Measurements from ENCODE around the gene IFRD1. TPM values are rescaled to one million over a fixed set of nuclear protein-coding genes. Genes with fewer than 3 reads are reported as not detected.
A peak's percentile ranks its signal among the peaks of the same experiment; 100 is the strongest.

The IFRD1 gene
- total and polyA plus RNA-seq, 3 donors from 2014 or later, result 50.9 to 99.8 (median 84.7) TPM

DNA sequence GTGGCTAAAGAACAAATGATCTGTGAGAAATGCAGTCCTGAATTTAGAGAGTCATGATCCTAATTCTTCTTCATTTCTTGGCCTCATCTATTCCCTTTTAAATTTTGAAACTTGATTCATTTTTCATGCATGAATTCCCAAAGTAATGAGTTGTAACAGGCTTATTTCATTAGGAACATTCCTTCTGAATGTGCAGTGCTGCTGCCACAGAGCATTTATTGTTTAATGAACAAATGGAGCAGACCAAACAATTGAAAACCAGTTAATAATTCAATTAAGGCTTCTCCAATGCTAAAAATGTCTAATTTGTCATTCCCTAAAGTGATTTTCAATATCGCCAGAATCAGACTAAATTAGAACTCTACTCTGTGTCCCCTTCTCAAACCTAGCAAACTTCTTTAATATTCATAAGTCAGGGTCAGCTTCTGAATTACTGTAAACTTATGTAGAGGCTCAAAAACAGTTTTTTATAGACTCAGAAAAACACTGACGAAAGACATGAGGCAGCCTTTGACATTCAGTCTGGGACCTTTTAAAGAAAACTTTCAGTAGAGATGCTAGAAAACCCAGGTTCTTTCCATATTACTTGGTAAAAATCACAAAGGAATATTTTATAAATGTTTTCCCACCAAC is 45.0 kb downstream of the IFRD1 start:
- DNase-seq, result no peak

DNA sequence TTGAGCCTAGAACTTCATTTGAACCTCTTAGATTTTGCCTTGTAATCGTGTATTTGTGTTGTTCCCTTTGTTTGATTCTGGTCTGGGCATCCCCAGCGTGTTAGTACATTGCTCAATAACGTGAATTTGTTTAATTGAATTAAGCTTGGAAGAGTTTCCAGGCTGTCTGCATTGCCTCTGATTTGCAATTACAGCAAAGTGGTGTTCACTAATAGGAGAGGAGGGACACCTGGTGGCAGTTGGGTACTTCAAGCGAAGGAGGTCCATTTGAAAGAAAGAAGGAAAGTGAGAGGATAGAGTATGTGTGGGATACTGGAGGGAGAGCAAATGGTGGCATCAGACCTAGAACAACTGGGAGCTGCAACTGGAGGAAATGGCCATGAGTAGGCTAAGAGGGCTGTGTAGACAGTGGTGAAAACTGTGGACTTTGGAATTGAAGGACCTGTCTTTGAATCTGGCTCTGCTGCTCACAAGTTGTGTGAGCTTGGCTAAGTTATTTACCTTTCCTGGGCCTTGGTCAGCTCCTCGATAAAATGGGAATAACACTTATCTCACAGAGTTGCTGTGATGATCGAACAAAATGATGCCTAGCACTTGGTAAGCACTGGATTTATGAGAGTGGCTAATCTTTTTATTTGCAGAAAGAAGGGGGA is 45.7 kb downstream of the IFRD1 start:
- 49 to 65% methylated on average over 6 of the region's 6 CpGs for WGBS, 2 donors
- Histone ChIP-seq H3K27me3 (no peaks in the 10 kb centered on the region), H3K27ac (no peak overlapping the region), H3K36me3 (ENCODE audit: low read depth, missing control alignments) (no peaks in the 10 kb centered on the region), H3K4me1 (no peaks in the 10 kb centered on the region), H3K4me3 (no peak overlapping the region), H3K9me3 (no peaks in the 10 kb centered on the region)
- intact Hi-C loops (cut with DNase I; ENCODE audit: low total_unique reads), result no loop called here
- peak; percentile 69 for DNase-seq
- TF ChIP-seq, protein P1, sequence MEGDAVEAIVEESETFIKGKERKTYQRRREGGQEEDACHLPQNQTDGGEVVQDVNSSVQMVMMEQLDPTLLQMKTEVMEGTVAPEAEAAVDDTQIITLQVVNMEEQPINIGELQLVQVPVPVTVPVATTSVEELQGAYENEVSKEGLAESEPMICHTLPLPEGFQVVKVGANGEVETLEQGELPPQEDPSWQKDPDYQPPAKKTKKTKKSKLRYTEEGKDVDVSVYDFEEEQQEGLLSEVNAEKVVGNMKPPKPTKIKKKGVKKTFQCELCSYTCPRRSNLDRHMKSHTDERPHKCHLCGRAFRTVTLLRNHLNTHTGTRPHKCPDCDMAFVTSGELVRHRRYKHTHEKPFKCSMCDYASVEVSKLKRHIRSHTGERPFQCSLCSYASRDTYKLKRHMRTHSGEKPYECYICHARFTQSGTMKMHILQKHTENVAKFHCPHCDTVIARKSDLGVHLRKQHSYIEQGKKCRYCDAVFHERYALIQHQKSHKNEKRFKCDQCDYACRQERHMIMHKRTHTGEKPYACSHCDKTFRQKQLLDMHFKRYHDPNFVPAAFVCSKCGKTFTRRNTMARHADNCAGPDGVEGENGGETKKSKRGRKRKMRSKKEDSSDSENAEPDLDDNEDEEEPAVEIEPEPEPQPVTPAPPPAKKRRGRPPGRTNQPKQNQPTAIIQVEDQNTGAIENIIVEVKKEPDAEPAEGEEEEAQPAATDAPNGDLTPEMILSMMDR (IDR thresholded peaks at IDR 0.05), result peak; percentile 33 to 63 (median 42)
- no peak for TF ChIP-seq POLR2A (IDR thresholded peaks at IDR 0.05)

More for the DNA sequence above, 45.0 kb downstream of the IFRD1 start:
- no peak overlapping the region for H3K27ac ChIP-seq
- H3K4me1 ChIP-seq, result no peaks in the 10 kb centered on the region
- WGBS, 2 donors, result 88 to 90% methylated on average over 2 of the region's 2 CpGs
- intact Hi-C loops (cut with DNase I; ENCODE audit: low total_unique reads), result no loop called here
- H3K9me3 ChIP-seq, result no peaks in the 10 kb centered on the region
- no peaks in the 10 kb centered on the region for H3K27me3 ChIP-seq
- H3K4me3 ChIP-seq, result no peak overlapping the region
- H3K36me3 ChIP-seq (ENCODE audit: low read depth, missing control alignments), result no peaks in the 10 kb centered on the region
- TF ChIP-seq, protein P1 (IDR thresholded peaks at IDR 0.05), result no peak
- no peak for TF ChIP-seq POLR2A (IDR thresholded peaks at IDR 0.05)

DNA sequence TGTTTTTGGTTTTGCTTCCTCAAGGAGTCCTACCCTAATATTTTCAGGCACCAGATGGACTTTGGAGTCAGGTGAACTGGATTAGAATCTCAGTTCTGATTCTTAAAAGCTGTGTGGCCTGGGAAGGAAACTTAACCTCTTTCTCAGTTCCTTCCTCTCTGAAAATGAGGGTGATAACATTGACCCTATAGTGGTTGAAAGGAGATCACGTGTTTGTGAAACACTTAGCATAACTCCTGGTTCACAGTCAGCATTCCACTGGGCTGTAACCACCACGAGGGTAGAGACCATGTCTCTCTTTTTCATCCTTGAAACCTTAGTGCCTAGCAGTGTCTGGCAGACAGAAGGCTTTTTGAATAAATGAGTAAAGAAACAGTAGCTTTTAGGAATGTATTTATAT is 47.2 kb downstream of the IFRD1 start:
- intact Hi-C loops (cut with DNase I; ENCODE audit: low total_unique reads), result no loop called here
- DNase-seq, result no peak
- Histone ChIP-seq H3K4me3 (no peak overlapping the region), H3K4me1 (peaks cover 6% of the 10 kb centered on the region), H3K27ac (no peak overlapping the region), H3K9me3 (no peaks in the 10 kb centered on the region), H3K27me3 (no peaks in the 10 kb centered on the region), H3K36me3 (ENCODE audit: low read depth, missing control alignments) (no peaks in the 10 kb centered on the region)
- TF ChIP-seq, protein P1 (IDR thresholded peaks at IDR 0.05), result no peak
- TF ChIP-seq POLR2A (IDR thresholded peaks at IDR 0.05), result no peak
- WGBS, 2 donors, result 54 to 68% methylated on average over 2 of the region's 2 CpGs

DNA sequence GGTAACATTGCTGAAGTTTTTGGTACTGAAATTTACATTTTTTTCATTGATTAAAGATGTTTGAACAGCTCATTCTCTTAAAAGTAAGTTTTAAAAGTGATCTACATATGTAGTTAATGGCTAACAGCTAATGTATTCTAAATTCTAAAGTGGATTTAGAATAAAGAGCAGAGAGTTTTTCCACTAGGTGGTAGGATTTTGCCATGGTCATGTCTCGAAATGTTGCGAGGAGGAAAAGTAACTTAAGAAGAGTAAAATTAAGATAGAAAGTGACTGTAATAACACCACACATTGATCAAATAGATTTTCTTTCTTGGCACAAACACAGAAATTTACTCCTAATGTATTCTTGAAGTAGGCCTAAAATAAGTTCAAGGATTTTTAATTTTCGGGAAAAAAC is 50.4 kb downstream of the IFRD1 start:
- H3K9me3 ChIP-seq, result no peaks in the 10 kb centered on the region
- no peaks in the 10 kb centered on the region for H3K36me3 ChIP-seq (ENCODE audit: low read depth, missing control alignments)
- intact Hi-C loops (cut with DNase I; ENCODE audit: low total_unique reads), result no loop called here
- WGBS, 2 donors, result 66 to 71% methylated on average over 3 of the region's 3 CpGs
- no peak overlapping the region for H3K27ac ChIP-seq
- DNase-seq, result no peak
- no peak overlapping the region for H3K4me3 ChIP-seq
- H3K4me1 ChIP-seq, result peaks cover 6% of the 10 kb centered on the region
- no peaks in the 10 kb centered on the region for H3K27me3 ChIP-seq
- no peak for TF ChIP-seq POLR2A (IDR thresholded peaks at IDR 0.05)
- TF ChIP-seq, protein P1 (IDR thresholded peaks at IDR 0.05), result peak in 1 of 3 experiments; percentile 10
